HG02759 (cell line): ENCODE data around the gene FOXQ1.
"Not testable (repeated sequence)": the region's sequence is repeated elsewhere in the genome, so short reads cannot be mapped to it uniquely, and the experiment has no call there.

ENCODE experiments used
- ATAC-seq: cut with Tn5 transposase; IDR thresholded peaks from one replicate; pipeline ENCODE4 v1.9.1; 2021; ENCODE audit warnings: mild to moderate bottlenecking, moderate library complexity; ENCODE audit not compliant: unreplicated experiment

The FOXQ1 gene

DNA sequence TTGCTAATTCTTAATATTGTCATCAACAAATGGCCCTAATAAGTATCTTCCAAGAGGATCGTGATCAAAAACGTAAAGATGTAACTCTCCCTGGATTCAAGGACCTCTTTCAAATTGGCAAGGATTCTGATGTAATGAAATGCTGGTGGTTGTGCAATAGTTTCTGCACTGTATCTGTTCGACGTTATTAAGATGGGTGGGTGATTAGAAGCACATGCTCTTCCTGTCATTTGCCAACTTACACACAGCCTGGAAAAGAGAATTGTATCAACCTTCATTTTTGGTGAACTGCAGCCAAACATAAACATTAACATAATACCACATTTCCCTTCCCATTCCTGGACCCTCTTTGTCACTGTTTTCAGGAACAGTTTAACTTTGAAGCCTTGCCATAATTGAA is 9.8 kb downstream of the FOXQ1 start:
- ATAC-seq, result no peak

DNA sequence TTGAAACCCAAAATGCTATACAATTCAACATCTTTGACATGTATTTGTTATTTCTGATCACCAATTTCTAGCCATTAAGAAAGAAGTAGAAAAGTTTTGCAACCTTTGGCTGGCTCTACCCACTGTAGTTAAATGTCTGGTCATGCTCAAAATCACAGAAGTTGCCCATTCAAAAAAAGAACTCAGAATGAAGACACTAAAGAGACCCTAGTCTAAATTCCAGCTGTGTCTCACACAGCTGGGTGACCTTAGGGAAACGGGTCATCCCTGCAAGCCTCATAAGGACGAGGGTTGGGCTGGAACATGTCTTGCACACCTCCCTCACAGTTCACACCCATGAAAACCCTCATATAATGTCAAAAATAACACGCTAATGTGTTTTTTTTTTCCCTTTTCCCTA is 10.3 kb downstream of the FOXQ1 start:
- ATAC-seq, result no peak

DNA sequence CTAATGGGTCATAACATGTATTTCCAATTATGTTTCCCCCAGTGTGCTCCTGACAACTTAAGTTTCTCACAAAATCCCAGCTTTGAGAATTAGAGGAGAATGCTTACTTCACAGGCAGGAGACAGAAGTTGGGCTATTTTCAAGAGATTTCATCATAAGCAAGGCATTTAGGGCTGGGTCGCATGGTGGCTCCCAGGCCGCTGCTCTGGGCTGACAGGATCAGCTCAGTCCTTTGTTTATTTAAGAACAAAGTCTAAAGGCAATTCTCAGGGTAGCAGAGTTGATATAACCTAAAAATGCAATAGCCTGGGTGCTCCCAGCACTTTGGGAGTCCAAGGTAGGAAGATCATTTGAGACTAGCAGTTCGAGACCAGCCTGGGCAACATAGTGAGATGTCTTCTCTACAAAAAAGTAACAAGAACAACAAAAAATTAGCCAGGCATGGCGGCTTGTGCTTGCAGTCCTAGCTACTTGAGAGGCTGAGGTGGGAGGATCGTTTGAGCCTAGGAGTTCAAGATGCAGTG is 10.9 kb downstream of the FOXQ1 start:
- ATAC-seq, result no peak

DNA sequence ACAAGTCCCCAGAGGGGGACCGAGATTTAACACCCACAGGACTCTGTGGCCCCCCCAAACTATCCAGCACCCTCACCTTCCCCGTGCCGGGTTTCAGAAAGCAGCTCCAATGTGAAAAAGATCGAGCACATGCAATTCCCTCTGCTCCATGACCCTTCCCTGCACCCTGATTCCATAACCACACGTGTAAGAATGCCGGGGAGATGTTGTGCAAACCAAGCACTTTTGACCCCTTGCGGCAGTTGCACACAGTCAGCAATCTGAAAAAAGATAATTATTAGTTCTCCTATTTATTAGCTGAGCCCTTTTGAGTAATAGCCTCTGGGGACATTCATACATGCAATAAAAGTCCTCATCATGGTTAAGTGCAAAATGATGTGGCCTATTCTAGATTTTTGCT is 13.0 kb downstream of the FOXQ1 start:
- no peak for ATAC-seq

DNA sequence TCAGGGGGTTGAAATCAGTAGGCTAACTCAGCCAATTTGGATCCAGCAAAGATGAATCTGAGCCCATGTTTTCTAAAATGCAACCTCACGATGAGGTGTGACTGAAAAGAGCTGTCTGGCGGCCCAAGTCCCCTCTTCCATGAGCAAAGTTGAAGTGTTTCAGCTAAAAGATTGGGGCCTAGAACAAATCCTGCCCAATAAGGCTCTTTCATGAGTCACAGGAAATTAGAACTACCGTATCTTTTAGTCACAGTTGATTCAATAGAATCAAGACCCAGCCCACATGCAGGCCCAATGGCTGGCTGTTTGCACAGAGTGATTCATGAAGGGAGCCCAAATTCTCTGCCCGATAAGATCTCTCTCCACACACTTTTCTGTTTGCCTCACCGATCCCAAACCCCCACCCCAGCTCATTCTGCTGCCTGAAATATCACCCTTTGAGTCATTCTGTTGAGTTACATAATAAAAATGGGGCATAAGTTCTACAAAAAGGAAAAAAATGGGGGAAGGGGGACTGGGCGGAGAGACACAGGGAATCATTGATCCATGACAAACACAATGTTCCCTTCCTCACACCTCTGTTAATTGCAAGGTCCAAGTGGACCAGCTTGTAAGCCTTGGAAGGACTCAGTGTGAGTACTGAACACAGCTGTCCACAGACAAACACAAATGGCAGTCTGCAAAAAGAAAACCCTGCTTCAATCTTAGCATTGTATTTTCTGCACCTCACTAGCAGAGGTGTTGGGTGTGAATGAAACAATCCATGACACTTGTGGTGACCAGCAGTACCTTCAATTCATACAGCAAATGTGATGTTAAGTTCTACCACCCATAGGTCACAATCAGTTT is 13.8 kb downstream of the FOXQ1 start:
- ATAC-seq, result no peak

DNA sequence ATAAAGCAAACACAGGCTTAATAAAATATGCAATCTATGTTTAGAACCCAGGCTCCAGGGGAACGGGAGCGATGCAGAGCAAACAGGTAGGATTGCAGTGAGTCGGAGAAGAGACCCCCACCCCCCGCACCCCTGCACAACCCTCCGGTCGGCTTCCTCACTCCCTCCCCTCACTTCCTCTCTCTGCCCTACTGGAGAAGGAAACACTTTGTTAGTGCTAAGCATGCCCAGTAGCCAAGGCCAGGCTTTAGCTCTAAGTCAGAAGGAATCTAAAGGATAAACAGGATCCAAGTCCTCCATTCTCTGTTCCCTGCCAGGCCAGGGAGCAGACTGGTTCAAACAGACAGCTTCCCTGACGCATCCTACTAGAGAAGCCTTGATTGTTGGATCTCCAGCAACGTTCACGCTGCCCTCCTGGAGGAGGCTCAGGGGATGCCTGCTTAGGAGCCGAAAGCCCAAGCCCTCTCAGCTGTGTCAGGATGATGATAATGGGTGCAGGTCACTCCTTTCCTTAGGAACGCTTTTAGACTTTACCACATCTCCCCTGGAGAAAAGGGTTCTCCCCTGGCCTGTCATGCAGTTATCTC is 14.7 kb downstream of the FOXQ1 start:
- no peak for ATAC-seq

DNA sequence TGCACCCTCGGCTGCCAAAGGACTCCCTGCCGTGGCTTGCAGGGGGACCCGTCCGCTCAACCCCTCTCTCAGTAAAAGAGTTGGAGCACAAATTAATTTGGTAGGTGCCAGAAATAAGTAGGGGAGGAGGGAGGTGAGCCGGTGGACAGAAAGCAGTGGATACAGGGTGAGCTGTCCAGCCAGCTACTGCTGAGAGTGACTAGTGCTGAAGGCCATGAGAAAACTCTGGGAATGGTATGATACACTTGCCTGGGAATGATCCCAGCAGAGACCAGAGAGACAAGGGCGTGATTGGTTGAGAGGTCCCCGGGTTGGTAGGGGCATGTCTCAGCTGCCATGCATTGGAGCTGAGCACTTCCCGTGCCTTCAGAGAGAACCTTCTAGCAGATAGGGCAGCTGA is 15.7 kb downstream of the FOXQ1 start:
- no peak for ATAC-seq

DNA sequence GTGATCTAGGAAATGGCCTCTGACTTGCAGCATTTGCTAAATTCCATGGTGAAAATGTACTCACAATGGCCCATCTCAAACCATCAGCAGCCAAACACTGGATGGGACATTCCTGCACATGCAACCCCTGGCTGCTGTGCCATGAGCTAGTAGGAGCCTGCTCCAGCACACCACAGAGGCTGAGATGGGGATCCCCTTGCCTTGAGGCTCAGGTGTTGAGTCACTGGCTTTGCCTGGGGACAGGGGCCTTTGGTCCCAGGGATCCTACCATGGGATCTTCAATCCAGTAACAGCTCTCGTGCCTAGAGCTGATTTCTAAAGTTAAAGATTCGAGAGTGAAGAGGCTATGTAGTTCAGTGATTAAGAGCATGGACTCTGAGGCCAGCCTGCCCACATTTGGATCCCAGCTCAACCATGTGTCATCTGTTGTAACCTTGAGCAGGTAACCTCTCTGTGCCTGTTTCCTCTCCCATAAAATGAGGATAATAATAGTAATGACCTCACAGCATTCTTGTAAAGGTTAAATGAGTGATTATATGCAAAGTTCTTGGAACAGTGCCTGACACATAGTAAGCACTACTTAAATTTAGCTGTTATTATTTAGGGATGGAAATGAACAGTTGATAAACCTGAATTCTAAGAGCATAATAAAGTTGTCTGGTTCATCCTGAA is 16.4 kb downstream of the FOXQ1 start:
- no peak for ATAC-seq

DNA sequence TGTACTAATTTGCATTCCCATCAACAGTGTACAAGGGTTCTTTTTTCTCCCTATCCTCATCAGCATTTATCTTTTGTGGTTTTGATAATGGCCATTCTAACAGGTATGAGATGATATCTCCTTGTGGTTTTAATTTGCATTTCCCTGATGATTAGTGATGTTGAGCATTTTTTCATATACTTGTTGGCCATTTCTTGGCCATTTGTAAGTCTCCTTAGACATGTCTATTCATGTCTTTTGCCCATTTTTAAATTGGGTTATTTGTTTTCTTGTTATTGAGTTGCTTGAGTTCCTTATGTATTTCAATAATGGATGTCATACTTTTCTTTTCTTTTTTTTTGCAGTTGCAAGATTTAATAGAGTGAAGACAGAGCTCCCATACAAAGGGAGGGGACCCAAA is 17.8 kb downstream of the FOXQ1 start:
- ATAC-seq, result no peak

DNA sequence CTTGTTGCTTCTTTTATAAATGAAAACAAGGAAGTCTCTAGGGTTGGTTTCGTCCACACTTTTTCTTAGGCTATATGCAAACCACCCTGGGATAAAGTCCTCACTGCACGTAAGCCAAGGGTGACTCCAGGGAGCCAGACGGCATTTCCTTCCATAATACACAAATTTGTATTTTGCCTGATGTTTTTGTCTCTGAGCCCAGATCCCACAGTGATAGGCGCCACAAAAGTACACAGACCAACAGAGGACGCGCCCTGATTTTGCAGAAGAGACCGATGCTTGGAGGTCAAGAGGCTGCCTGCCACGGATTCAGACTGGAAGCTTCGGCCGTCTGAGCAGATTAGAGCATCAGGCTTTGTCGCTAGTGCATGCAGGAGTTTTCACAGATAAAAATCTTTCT is 22.8 kb downstream of the FOXQ1 start:
- ATAC-seq, result no peak

DNA sequence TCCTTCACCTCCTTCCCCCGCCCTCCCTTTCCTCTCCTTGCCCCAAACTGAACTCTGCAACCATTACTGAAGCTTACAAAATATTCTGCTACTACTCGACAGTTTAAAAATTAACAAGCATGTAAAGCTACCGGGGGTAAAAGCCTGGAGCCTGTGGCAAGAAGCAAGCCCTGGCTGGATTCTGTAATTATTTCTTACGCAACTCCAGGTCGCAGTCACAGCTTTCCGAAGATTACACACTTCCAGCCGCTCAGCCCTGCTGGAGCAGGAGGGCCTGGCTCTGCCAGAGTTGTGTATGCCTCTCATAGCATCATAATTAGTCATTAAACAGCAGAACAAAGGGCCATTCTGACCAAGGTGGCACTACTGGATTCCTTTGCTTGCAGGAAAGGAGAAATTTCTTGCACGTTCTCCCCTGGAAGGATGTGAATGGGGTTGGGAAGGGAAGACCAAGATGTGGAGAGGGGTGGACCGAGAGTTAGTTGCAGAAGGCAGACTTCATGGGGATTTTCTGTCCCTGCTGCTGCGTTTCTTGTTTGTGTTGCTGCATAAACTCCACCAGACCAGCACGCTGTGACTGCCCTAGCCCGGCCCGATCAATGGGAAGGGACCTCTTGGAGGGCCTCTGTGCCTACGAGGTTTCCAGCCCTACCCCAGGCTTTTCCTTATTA is 23.6 kb downstream of the FOXQ1 start:
- ATAC-seq, result no peak

DNA sequence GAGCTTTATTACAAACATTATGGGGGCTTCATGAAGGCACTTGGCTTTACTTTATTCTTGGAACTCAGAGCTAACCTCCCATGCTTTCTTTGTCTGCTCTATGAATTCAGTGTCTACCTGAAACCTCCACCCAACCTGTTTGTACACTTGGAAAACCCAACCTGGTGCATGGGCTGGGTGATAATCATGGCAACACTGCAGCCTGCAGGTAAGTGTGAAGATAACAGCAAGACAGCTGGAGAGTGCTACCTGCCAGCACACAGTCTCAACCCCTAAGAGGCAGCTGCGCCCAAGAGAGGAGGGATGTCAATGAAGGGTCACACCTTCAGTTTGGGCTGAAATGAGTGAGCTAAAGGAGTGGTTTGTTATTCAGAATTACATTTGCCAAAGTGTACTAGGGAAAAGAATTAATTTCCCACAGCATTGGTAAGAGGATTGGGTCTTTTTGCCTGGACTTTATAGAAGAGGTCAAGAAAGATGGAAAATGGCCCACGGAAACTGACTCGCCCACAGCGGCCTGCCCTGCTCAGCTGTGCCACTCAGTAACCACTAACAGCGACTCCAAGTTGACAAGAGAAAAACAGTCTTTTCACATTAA is 24.4 kb downstream of the FOXQ1 start:
- no peak for ATAC-seq

DNA sequence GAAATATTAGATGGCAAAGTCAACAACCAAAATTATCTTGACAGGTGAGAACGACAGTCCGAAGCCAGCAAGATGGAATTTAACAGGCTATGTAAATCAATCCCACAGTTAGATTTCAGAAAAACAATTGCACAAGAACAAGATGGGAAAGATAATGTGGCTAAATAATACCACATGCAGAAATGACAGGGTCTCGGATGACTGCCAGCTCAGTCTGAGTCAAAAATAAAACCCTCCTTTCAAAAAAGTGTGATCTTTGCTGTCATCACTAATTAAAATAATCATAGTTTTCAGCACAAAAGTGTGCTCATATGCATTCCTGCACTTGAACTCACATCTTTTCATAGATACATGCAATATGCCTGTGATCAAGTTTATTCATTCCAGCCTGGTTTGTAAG is 25.9 kb downstream of the FOXQ1 start:
- ATAC-seq, result no peak

DNA sequence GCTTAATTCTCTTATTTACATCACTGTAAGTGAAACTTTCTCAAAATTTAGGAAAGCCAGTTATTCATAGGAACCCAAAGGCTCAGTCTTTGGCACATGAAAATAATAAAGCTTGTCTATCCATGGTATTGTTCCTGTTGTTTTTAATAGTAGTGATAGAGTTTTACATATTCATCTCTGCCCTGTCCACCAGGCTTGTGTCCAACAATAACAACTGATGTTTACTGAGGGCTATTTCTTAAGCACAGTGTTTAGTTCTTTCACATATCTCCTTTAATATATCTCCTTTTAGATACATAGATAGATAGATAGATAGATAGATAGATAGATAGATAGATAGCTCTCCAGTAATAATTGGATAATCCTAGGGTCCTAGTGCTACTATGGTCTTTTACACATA is 34.2 kb downstream of the FOXQ1 start:
- no peak for ATAC-seq

DNA sequence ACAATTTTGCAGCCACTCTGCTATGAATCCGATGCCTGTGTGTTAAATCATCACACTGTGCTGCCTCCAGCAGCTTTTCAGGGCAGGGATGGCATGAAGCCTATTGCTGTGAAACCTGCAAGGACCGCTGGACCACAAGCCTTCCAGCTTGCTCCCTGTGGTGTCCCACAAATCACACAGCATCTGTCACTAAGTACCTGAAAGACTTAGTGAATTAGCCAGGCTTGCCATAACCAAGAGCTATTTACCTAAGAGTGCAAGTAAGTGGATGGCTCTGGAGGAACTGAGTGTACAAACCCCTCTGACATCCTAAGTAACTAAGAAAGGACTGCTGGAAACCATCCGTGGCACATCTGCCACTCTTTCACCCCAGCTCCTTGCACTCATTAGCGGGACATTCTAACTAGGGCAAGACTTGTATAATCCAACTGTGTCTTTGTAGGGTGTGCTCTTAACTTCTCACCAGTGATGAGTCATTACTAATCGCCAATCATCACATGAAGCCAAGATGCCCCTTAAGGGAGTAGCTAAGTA is 34.7 kb downstream of the FOXQ1 start:
- no peak for ATAC-seq

DNA sequence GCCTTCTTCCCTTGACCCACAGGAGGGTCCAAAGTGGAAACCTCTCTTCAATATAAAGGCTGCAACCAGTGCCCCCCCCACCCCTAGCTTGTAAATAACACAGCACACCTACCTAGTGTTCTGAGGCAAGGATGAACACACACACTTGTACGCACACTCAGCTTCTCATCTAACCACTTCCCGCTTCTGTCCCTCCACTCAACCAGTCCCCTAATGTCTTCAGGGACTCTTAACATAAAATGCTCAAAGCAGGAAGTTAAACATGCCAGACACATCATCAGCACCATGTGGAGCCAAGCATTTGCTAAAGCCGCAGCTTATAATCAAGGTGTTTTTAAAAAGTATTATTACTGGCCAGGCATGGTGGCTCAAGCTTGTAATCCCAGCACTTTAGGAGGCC is 35.3 kb downstream of the FOXQ1 start:
- ATAC-seq, result no peak

DNA sequence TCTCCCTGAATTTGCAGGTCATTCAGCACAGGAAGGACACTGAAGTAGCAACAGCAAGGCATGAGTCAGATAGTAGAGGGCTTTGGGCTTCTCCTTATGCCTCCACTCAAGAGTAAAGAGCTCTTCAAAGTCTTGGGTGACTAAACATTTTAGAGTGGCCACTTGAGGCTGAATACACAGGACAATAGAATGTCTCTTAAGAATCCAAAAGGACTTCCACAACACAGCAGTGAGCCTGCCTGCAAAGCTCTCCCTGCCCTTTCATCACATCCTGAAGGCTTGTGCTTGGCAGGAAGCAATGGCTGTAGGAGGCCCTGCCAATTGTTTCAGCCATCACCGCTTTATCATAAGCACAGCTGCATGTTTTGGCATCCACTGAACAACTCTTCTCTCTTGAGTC is 36.8 kb downstream of the FOXQ1 start:
- no peak for ATAC-seq

DNA sequence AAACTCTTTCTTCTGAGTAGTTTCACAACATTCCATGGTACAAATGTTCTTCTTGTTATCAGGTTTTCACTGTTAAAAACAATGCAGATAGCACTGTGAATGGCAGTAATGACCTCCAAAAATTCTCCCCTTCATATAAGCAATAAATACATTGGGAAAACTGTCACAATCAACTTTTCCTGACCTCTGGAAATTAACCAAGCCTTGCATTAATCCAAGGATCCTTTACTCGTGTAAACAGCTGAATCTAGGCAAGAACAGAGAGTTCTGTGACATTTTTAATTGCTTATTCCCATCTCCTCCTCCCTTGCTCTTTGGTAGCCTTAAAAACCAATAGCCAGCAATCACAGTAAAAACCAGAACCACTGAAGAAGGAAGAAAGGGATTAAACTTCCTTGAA is 37.8 kb downstream of the FOXQ1 start:
- no peak for ATAC-seq

DNA sequence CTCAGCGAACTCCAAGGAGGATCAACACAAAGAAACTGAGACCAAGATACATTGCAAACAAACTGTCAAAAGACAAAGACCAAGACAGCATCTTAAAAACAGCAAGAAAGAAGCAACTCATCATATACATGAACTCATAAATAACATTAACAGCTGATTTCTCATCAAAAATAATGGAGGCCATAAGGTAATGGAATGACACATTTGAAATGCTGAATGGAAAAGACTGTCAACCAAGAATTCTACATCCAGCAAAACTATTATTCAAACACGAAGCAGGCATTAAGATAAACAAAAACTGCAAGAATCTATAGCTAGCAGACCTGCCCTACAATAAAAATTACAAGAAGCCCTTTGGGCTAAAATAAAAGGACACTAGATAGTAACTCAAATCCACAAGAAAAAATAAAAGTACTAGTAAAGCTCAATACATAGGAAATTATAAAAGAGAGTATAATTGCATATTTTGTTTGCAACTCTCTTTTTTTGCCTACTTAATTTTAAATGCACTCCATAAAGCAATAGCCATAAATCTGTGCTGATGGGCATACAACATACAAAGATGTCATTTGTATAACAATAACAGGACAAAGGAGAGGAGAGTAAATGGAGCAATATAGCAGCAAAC is 39.6 kb downstream of the FOXQ1 start:
- ATAC-seq, result no peak

DNA sequence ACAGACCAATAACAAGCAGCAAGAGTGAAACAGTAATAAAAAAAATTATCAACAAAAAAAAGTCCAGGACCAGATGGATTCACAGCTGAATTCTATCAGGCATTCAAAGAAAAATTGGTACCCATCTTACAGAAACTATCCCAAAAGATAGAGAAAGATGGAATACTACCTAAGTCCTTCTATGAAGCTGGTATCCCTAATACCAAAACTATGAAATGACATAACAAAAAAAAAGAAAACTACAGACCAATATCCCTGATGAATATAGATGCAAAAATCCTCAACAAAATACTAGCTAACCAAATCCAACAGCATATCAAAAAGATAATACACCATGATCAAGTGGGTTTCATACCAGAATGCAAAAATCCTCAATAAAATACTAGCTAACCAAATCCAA is 43.2 kb downstream of the FOXQ1 start:
- ATAC-seq, result not testable (repeated sequence)
